Measurements from ENCODE around the gene PPARA. TPM values are rescaled to one million over a fixed set of nuclear protein-coding genes. Genes with fewer than 3 reads are reported as not detected.

The PPARA gene
- polyA plus RNA-seq, 3 donors, result 3.7 to 6.3 (median 4.9) TPM

GRCh38 chr22:46103664-46104063 is 46.7 kb upstream of the PPARA start:
- H3K27me3 Mint-ChIP-seq (ENCODE audit: low read depth in 3 of 3), result no peaks in the 10 kb centered on the region
- H4K20me1 ChIP-seq (ENCODE audit: insufficient read depth, low read length), result peaks cover 49% of the 10 kb centered on the region
- peaks cover 36 to 68% of the 10 kb centered on the region in 2 donors for H3K36me3 Mint-ChIP-seq
- H3K4me2 ChIP-seq (replicated peaks; ENCODE audit: extremely low read depth, low read length, poor library complexity, severe bottlenecking), result no peak overlapping the region
- no peak overlapping the region for H3K27ac ChIP-seq (ENCODE audit: low read depth in 1 of 2, low read length in 2 of 2)
- H3K27ac Mint-ChIP-seq, result no peak overlapping the region
- H3K9me3 Mint-ChIP-seq, result no peaks in the 10 kb centered on the region
- H3K27me3 ChIP-seq (ENCODE audit: control insufficient read depth in 2 of 2, insufficient read depth in 2 of 2, low read length in 2 of 2), result no peaks in the 10 kb centered on the region
- H3K9me3 ChIP-seq (replicated peaks in 1 of 2; ENCODE audit: control insufficient read depth in 1 of 2, insufficient read depth in 1 of 2, low read length in 2 of 2), result no peaks in the 10 kb centered on the region
- TF ChIP-seq CTCF (IDR thresholded peaks at IDR 0.05), result no peak
- 95% methylated on average over 19 of the region's 19 CpGs for WGBS (ENCODE audit: insufficient coverage)
- no peak for DNase-seq
- H3K4me3 ChIP-seq (replicated peaks in 1 of 3; ENCODE audit: low read depth in 2 of 3, low read length in 3 of 3), result no peak overlapping the region
- no peak overlapping the region for H3K9ac ChIP-seq (ENCODE audit: insufficient read depth, low read length, poor library complexity, severe bottlenecking)
- no peaks in the 10 kb centered on the region for H3K4me1 Mint-ChIP-seq
- intact Hi-C loops (cut with micrococcal nuclease), result no loop called here
- H3K4me3 Mint-ChIP-seq, result no peak overlapping the region
- no peaks in the 10 kb centered on the region for H3K79me2 ChIP-seq (ENCODE audit: insufficient read depth, low read length)
- H2AFZ ChIP-seq (ENCODE audit: insufficient read depth, low read depth, low read length, poor library complexity, severe bottlenecking), result no peak overlapping the region
- no peaks in the 10 kb centered on the region for H3K4me1 ChIP-seq (ENCODE audit: control insufficient read depth in 1 of 2, insufficient read depth in 2 of 2, low read length in 2 of 2)
- peaks cover 77 to 89% of the 10 kb centered on the region in 2 donors for H3K36me3 ChIP-seq (replicated peaks in 1 of 2; ENCODE audit: control insufficient read depth in 1 of 2, insufficient read depth in 2 of 2, low read length in 2 of 2)

GRCh38 chr22:46104170-46104880 is 46.0 kb upstream of the PPARA start:
- H2AFZ ChIP-seq (ENCODE audit: insufficient read depth, low read depth, low read length, poor library complexity, severe bottlenecking), result no peak overlapping the region

More at GRCh38 chr22:46104170-46104880, 46.0 kb upstream of the PPARA start:
- Histone ChIP-seq H3K9ac (ENCODE audit: insufficient read depth, low read length, poor library complexity, severe bottlenecking) (no peak overlapping the region), H4K20me1 (ENCODE audit: insufficient read depth, low read length) (peaks cover 49% of the 10 kb centered on the region), H3K27me3 (ENCODE audit: control insufficient read depth in 2 of 2, insufficient read depth in 2 of 2, low read length in 2 of 2) (no peaks in the 10 kb centered on the region), H3K79me2 (ENCODE audit: insufficient read depth, low read length) (no peaks in the 10 kb centered on the region), H3K36me3 (replicated peaks in 1 of 2; ENCODE audit: control insufficient read depth in 1 of 2, insufficient read depth in 2 of 2, low read length in 2 of 2) (peaks cover 76 to 89% of the 10 kb centered on the region in 2 donors), H3K4me2 (replicated peaks; ENCODE audit: extremely low read depth, low read length, poor library complexity, severe bottlenecking) (no peak overlapping the region), H3K27ac (ENCODE audit: low read depth in 1 of 2, low read length in 2 of 2) (no peak overlapping the region), H3K4me1 (ENCODE audit: control insufficient read depth in 1 of 2, insufficient read depth in 2 of 2, low read length in 2 of 2) (no peaks in the 10 kb centered on the region), H3K9me3 (replicated peaks in 1 of 2; ENCODE audit: control insufficient read depth in 1 of 2, insufficient read depth in 1 of 2, low read length in 2 of 2) (no peaks in the 10 kb centered on the region), H3K4me3 (replicated peaks in 1 of 3; ENCODE audit: low read depth in 2 of 3, low read length in 3 of 3) (no peak overlapping the region)
- no peak for DNase-seq
- intact Hi-C loops (cut with micrococcal nuclease), result no loop called here
- Mint-ChIP-seq H3K27me3 (ENCODE audit: low read depth in 3 of 3) (no peaks in the 10 kb centered on the region), H3K27ac (no peak overlapping the region), H3K36me3 (peaks cover 37 to 71% of the 10 kb centered on the region in 2 donors), H3K4me1 (no peaks in the 10 kb centered on the region), H3K9me3 (no peaks in the 10 kb centered on the region), H3K4me3 (no peak overlapping the region)
- TF ChIP-seq CTCF (IDR thresholded peaks at IDR 0.05), result no peak
- 98% methylated on average over 38 of the region's 40 CpGs for WGBS (ENCODE audit: insufficient coverage)
